Stimulated activated CD8-positive, alpha-beta memory T cell treated with anti-CD3 and anti-CD28 coated beads, Interleukin-15, amount 100 ng/mL, for 4 hours (primary cell): Measurements from ENCODE around the gene COASY.
"Not testable (repeated sequence)": the region's sequence is repeated elsewhere in the genome, so short reads cannot be mapped to it uniquely, and the experiment has no call there.

Experiments used
- DNase-seq, 2 donors: peaks; one replicate each; pipeline ENCODE4 v3.0.0-alpha.2; 2020; ENCODE audit warnings: low read depth in 2 of 2

COASY gene

GRCh38 chr17:42531455-42532354 lies 30.2 kb upstream of the COASY start:
- DNase-seq = no peak

GRCh38 chr17:42535155-42536047 lies 26.5 kb upstream of the COASY start:
- DNase-seq = no peak

GRCh38 chr17:42536048-42536371 lies 25.9 kb upstream of the COASY start, which contains the start of gene NAGLU:
Gene NAGLU (plus strand): TSS chr17:42536241. CDS start chr17:42536273, 32 bp downstream.
- DNase-seq = peak; percentile 67 to 68

GRCh38 chr17:42536372-42537155 lies 25.4 kb upstream of the COASY start:
- DNase-seq = peak in 1 of 2 donors; percentile 42

GRCh38 chr17:42537156-42537805 lies 24.7 kb upstream of the COASY start:
- no peak for DNase-seq

- no peak for DNase-seq
Observed at GRCh38 chr17:42537826-42538451, 24.0 kb upstream of the COASY start.

- DNase-seq = no peak
Observed at GRCh38 chr17:42538482-42538881, 23.5 kb upstream of the COASY start.

GRCh38 chr17:42540558-42540957 lies 21.4 kb upstream of the COASY start:
- DNase-seq = not testable (repeated sequence)

GRCh38 chr17:42541041-42541833 lies 20.7 kb upstream of the COASY start:
- no peak for DNase-seq

GRCh38 chr17:42543190-42544079 lies 18.5 kb upstream of the COASY start:
- no peak for DNase-seq

- DNase-seq = no peak
Observed at GRCh38 chr17:42544874-42545283, 17.1 kb upstream of the COASY start.

- not testable (repeated sequence) for DNase-seq
Observed at GRCh38 chr17:42545755-42546505, 16.0 kb upstream of the COASY start.

GRCh38 chr17:42547001-42547461 lies 14.9 kb upstream of the COASY start:
- DNase-seq = no peak

GRCh38 chr17:42547698-42548069 lies 14.3 kb upstream of the COASY start:
- no peak for DNase-seq

GRCh38 chr17:42548070-42548837 lies 13.7 kb upstream of the COASY start:
- peak; percentile 51 to 62 for DNase-seq

- DNase-seq = no peak
Observed at GRCh38 chr17:42548993-42549755, 12.8 kb upstream of the COASY start.

GRCh38 chr17:42552736-42553135 lies 9.2 kb upstream of the COASY start, which contains the start of gene HSD17B1:
Gene HSD17B1 (plus strand): TSS chr17:42552923. CDS start chr17:42552934, 11 bp downstream.
- DNase-seq = not testable (repeated sequence)
